Sigmoid colon (tissue), 7 donors: ENCODE results near the gene RANBP17. TPM values are rescaled to one million over a fixed set of nuclear protein-coding genes. Genes with fewer than 3 reads are reported as not detected.

Experiments used
- DNase-seq: peaks from one replicate; pipeline ENCODE4 v3.0.0-alpha.2; 2019
- H3K27ac ChIP-seq, 4 donors: fragments of 200-600 bp; sonication (generic); one replicate each; pipeline ENCODE4 v1.5.1; 2016 to 2019; ENCODE audit warnings: mild to moderate bottlenecking in 1 of 4
- H3K27me3 ChIP-seq, 3 donors: fragments of 200-600 bp; sonication (generic); one replicate each; pipeline ENCODE4 v1.5.1; 2019; ENCODE audit warnings: mild to moderate bottlenecking in 1 of 3
- H3K36me3 ChIP-seq, 4 donors: fragments of 200-600 bp; sonication (generic); one replicate each; pipeline ENCODE4 v1.5.1; 2016 to 2019
- H3K4me1 ChIP-seq, 4 donors: fragments of 200-600 bp; sonication (generic); one replicate each; pipeline ENCODE4 v1.5.1; 2017 to 2019
- H3K4me3 ChIP-seq, 4 donors: fragments of 200-600 bp; sonication (generic); one replicate each; pipeline ENCODE4 v1.5.1; 2017 to 2019; ENCODE audit warnings: mild to moderate bottlenecking in 2 of 4, moderate library complexity in 1 of 4
- H3K9me3 ChIP-seq, 4 donors: fragments of 200-600 bp in 3 of 4; sonication (generic) in 3 of 4; one replicate each; pipeline versions ENCODE4 v1.5.1 to v1.6.1; 2013 to 2019
- EP300 ChIP-seq, 4 donors: sonication (generic); formaldehyde crosslinking; IDR thresholded peaks; one replicate each; pipeline ENCODE4 v1.6.1; 2017; ENCODE audit warnings: antibody characterized with exemption in 4 of 4
- POLR2A ChIP-seq, 2 donors: fragments of 450-650 bp; IDR thresholded peaks; one replicate each; pipeline ENCODE4 v1.6.1; 2016; ENCODE audit warnings: antibody characterized with exemption in 2 of 2, mild to moderate bottlenecking in 2 of 2, moderate library complexity in 2 of 2
- POLR2AphosphoS5 ChIP-seq, 4 donors: sonication (generic); formaldehyde crosslinking; IDR thresholded peaks; one replicate each; pipeline ENCODE4 v1.6.1; 2017; ENCODE audit warnings: antibody characterized with exemption in 4 of 4
- WGBS, 2 donors: extraction: QIAGEN DNeasy Blood & Tissue Kit; methylation state at CpG; one replicate each; pipeline ENCODE4 v1.1.7; 2013; 5-methylcytosine and 5-hydroxymethylcytosine counted together
- intact Hi-C: fragments of 100-400 bp; cut with DNase I; formaldehyde crosslinking; loops from one replicate; pipeline ENCODE4 v1.15.1; 2023
- polyA plus RNA-seq, 3 donors: library from polyadenylated mRNA; stranded (reverse); fragments of 200-250 nt; gene quantifications; one replicate each; pipeline ENCODE4 v1.2.3, GENCODE V29; 2013
- total RNA-seq, 4 donors: library from RNA; depleted of rRNA; stranded (reverse); fragments of >200 nt; gene quantifications; one replicate each; pipeline ENCODE4 v1.1.0, GENCODE V29; 2016
- TF ChIP-seq, protein P1 (sequence below), 4 experiments: fragments of 450-650 bp in 3 of 4; fragments of 200-600 bp in 1 of 4; IDR thresholded peaks; one replicate each; pipeline ENCODE4 v1.5.1; 2016 to 2019; ENCODE audit warnings: antibody characterized with exemption in 4 of 4, mild to moderate bottlenecking in 3 of 4, moderate library complexity in 2 of 4
- donor health status: healthy with polysubstance abuse.
- donor health status: Bipolar disorder and iron deficiency.
- donor health status: healthy.

RANBP17 gene
- total and polyA plus RNA-seq, 7 donors: 0.23 to 25.8 (median 11.4) TPM

DNA sequence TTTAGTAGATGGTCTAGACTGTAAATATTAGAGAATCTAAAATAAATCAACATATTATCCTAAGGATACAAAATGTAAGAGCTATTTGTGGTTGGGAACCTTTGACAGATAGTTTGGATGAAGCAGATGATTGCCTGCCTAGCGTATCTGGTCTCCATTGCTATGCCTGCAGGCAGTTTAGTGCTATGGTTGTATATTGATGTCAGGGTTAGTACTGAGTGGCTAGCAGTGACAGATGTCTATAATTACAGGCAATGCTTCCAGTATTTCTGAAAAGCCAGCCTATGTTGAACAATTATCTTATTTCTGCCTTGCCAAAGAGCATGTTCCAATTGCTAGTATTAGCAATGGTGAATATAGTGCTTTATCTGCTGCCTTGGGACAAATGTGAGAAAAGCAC lies 296.0 kb downstream of the RANBP17 start:
- H3K4me1 ChIP-seq: no peaks in the 10 kb centered on the region
- no peaks in the 10 kb centered on the region for H3K9me3 ChIP-seq
- TF ChIP-seq, protein P1, sequence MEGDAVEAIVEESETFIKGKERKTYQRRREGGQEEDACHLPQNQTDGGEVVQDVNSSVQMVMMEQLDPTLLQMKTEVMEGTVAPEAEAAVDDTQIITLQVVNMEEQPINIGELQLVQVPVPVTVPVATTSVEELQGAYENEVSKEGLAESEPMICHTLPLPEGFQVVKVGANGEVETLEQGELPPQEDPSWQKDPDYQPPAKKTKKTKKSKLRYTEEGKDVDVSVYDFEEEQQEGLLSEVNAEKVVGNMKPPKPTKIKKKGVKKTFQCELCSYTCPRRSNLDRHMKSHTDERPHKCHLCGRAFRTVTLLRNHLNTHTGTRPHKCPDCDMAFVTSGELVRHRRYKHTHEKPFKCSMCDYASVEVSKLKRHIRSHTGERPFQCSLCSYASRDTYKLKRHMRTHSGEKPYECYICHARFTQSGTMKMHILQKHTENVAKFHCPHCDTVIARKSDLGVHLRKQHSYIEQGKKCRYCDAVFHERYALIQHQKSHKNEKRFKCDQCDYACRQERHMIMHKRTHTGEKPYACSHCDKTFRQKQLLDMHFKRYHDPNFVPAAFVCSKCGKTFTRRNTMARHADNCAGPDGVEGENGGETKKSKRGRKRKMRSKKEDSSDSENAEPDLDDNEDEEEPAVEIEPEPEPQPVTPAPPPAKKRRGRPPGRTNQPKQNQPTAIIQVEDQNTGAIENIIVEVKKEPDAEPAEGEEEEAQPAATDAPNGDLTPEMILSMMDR (IDR thresholded peaks at IDR 0.05): no peak
- no peak for TF ChIP-seq POLR2AphosphoS5 (IDR thresholded peaks at IDR 0.05)
- TF ChIP-seq EP300 (IDR thresholded peaks at IDR 0.05): no peak
- no peak for TF ChIP-seq POLR2A (IDR thresholded peaks at IDR 0.05)
- intact Hi-C loops: no loop called here
- 87 to 96% methylated on average over 1 of the region's 1 CpG for WGBS, 2 donors
- H3K36me3 ChIP-seq: no peaks in the 10 kb centered on the region
- H3K27me3 ChIP-seq: no peaks in the 10 kb centered on the region
- H3K4me3 ChIP-seq: no peak overlapping the region
- no peak overlapping the region for H3K27ac ChIP-seq
- DNase-seq: no peak

DNA sequence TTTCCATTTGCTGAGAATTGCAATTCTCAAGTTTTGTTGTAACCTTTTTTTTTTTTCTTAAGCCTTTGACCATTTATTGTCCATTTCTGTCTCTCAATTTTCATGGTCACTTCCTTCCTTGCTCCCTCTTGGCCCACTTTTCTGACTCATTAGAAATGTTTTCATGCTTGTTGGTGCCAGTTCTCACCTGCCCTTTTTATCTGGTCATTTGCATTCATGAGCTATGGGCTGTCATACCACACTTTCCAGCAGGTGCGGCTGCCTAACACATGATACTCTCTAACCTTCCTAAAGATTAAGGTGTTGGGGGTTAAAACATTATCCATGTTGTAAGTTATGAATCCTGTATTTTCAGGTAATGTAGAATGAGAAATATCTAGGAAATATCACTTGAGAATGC lies 296.8 kb downstream of the RANBP17 start:
- 91 to 96% methylated on average over 1 of the region's 1 CpG for WGBS, 2 donors
- no peak for TF ChIP-seq EP300 (IDR thresholded peaks at IDR 0.05)
- TF ChIP-seq POLR2AphosphoS5 (IDR thresholded peaks at IDR 0.05): no peak
- TF ChIP-seq, protein P1 (IDR thresholded peaks at IDR 0.05): no peak
- no peak for TF ChIP-seq POLR2A (IDR thresholded peaks at IDR 0.05)
- intact Hi-C loops: no loop called here

DNA sequence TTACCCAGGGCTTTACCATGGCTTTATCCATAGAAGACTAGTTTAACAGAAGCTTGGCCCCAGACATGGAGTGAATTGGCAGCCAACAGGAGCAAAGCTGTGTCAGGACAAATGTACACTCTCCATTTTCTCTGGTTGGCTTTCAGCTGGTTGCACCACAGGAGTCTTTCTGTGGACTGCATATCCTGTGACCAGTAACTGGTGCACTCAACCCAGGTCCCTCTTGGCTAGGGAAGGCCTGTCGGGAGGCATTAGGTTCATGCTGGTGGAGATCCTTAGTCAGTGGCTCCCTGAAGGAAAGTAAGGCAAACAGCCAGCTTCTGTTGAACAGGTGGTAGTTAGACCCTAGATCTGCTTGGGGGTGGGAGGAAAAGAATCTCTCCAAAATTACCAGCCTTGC lies 300.3 kb downstream of the RANBP17 start:
- Histone ChIP-seq H3K27me3 (no peaks in the 10 kb centered on the region), H3K4me1 (no peaks in the 10 kb centered on the region), H3K9me3 (no peaks in the 10 kb centered on the region), H3K4me3 (no peak overlapping the region), H3K36me3 (no peaks in the 10 kb centered on the region), H3K27ac (no peak overlapping the region)
- DNase-seq: no peak
- no peak for TF ChIP-seq POLR2A (IDR thresholded peaks at IDR 0.05)
- TF ChIP-seq, protein P1 (IDR thresholded peaks at IDR 0.05): no peak
- TF ChIP-seq EP300 (IDR thresholded peaks at IDR 0.05): no peak
- TF ChIP-seq POLR2AphosphoS5 (IDR thresholded peaks at IDR 0.05): no peak
- 97 to 99% methylated on average over 1 of the region's 1 CpG for WGBS, 2 donors
- intact Hi-C loops: no loop called here

More for the DNA sequence above, 296.8 kb downstream of the RANBP17 start:
- Histone ChIP-seq H3K9me3 (no peaks in the 10 kb centered on the region), H3K36me3 (no peaks in the 10 kb centered on the region), H3K27me3 (no peaks in the 10 kb centered on the region), H3K4me3 (no peak overlapping the region), H3K4me1 (no peaks in the 10 kb centered on the region), H3K27ac (no peak overlapping the region)
- DNase-seq: no peak

DNA sequence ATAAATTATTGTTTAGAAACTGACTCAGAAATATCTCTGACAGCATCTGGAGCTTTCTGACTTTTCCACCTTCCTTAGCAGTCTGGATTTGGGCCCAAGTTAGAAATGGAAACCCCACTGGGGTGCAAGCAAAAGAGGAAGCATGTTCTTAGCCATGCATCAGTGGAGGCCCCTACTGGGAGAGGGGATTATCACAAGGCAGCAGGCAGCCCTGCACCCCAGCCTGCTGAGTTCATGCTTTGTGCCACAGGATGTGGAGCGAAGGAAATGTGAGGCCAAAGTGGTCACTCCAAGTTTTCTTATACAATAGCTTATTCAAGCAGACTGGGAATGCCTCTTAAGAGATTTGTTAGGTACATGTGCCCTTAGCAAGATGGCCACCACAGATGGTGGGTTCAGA lies 300.8 kb downstream of the RANBP17 start:
- Histone ChIP-seq H3K9me3 (no peaks in the 10 kb centered on the region), H3K27ac (no peak overlapping the region), H3K4me1 (no peaks in the 10 kb centered on the region), H3K4me3 (no peak overlapping the region), H3K36me3 (no peaks in the 10 kb centered on the region), H3K27me3 (no peaks in the 10 kb centered on the region)
- intact Hi-C loops: no loop called here
- no peak for TF ChIP-seq POLR2AphosphoS5 (IDR thresholded peaks at IDR 0.05)
- TF ChIP-seq EP300 (IDR thresholded peaks at IDR 0.05): no peak
- TF ChIP-seq, protein P1 (IDR thresholded peaks at IDR 0.05): no peak
- no peak for TF ChIP-seq POLR2A (IDR thresholded peaks at IDR 0.05)
- no peak for DNase-seq
- WGBS, 2 donors: 84 to 96% methylated on average over 1 of the region's 1 CpG

DNA sequence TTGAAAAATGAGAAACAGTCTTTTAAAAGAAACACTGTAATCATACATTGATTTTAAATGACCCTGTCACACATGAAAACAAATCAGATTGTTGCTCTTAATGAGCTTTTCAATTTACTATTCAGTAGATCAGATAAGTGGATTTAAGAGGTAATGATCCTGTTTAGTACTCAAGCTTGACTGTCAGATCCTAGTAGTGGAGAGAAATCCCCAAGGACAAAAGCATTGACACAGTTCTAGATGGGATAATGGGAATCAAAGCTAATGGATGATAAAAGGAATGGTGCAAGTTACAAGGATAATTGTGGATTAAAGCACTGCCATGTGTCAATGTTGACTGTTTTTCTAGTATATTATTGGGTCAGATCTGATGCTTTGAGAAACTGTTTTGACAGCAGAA lies 304.9 kb downstream of the RANBP17 start:
- Histone ChIP-seq H3K4me3 (no peak overlapping the region), H3K4me1 (no peaks in the 10 kb centered on the region), H3K27me3 (no peaks in the 10 kb centered on the region), H3K36me3 (no peaks in the 10 kb centered on the region), H3K27ac (no peak overlapping the region), H3K9me3 (no peaks in the 10 kb centered on the region)
- no peak for DNase-seq
- no peak for TF ChIP-seq EP300 (IDR thresholded peaks at IDR 0.05)
- no peak for TF ChIP-seq POLR2A (IDR thresholded peaks at IDR 0.05)
- intact Hi-C loops: no loop called here
